Hypothalamus (tissue), 51 donors: ENCODE measurements around the gene CAMSAP3.

ENCODE experiments used
- DNase-seq, 51 donors: peaks; one replicate each; lab custom pipeline; 2025; lab: John Stamatoyannopoulos, UW

The CAMSAP3 gene, protein sequence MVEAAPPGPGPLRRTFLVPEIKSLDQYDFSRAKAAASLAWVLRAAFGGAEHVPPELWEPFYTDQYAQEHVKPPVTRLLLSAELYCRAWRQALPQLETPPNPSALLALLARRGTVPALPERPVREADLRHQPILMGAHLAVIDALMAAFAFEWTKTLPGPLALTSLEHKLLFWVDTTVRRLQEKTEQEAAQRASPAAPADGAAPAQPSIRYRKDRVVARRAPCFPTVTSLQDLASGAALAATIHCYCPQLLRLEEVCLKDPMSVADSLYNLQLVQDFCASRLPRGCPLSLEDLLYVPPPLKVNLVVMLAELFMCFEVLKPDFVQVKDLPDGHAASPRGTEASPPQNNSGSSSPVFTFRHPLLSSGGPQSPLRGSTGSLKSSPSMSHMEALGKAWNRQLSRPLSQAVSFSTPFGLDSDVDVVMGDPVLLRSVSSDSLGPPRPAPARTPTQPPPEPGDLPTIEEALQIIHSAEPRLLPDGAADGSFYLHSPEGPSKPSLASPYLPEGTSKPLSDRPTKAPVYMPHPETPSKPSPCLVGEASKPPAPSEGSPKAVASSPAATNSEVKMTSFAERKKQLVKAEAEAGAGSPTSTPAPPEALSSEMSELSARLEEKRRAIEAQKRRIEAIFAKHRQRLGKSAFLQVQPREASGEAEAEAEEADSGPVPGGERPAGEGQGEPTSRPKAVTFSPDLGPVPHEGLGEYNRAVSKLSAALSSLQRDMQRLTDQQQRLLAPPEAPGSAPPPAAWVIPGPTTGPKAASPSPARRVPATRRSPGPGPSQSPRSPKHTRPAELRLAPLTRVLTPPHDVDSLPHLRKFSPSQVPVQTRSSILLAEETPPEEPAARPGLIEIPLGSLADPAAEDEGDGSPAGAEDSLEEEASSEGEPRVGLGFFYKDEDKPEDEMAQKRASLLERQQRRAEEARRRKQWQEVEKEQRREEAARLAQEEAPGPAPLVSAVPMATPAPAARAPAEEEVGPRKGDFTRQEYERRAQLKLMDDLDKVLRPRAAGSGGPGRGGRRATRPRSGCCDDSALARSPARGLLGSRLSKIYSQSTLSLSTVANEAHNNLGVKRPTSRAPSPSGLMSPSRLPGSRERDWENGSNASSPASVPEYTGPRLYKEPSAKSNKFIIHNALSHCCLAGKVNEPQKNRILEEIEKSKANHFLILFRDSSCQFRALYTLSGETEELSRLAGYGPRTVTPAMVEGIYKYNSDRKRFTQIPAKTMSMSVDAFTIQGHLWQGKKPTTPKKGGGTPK

DNA sequence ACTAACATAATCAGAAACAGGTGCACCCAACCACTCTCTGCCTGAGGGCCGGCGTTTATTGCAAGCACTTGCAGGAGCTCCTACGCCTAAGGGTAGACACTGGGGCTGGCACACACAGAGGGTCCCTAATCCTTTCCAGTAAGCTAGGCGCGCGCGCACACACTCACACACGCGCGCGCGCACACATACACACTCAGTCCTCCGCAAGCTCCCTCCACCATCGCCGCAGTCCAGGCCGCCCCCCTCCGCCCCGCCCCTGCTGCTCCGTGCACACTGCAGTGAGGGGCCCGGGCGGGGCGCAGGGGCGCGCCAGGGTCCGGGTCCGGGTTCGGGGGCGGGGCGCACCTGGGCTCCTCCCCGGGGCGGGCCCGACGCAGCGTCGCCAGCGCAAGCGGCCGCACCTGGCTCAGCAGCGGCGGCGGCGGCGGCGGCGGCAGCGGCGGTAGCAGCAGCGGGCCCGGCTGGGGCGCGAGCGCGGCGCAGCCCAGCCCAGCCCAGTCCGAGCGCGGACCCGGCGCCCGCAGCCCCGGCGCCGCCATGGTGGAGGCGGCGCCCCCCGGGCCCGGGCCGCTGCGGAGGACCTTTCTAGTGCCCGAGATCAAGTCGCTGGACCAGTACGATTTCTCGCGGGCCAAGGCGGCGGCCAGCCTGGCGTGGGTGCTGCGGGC lies at the start of gene CAMSAP3:
TSS of gene CAMSAP3 (plus strand) at position 398 of the 668 bp plus-strand sequence. CDS start at position 538, 140 bp downstream.
- peak in 16 of 51 donors; percentile 7 to 41 (median 17) for DNase-seq

DNA sequence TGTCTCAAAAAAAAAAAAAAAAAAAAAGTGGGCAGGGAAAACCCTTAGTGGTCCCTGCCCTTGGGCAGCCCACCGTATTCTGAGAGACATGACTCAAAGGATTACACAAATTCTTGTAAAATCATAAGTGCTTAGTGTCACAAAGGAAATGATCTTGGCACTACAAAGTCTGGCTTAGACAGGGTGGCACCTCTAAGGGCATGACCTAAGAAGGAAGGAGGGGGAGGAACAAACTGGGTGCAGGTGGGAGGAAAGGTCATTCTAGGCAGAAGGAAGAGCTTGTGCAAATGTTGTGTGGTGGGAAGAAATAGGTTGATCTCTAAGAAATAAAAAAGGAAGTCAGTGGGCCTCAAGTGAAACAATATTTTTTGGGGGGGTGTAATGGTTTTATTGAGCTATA lies 49.8 kb upstream of the CAMSAP3 start:
- no peak for DNase-seq

DNA sequence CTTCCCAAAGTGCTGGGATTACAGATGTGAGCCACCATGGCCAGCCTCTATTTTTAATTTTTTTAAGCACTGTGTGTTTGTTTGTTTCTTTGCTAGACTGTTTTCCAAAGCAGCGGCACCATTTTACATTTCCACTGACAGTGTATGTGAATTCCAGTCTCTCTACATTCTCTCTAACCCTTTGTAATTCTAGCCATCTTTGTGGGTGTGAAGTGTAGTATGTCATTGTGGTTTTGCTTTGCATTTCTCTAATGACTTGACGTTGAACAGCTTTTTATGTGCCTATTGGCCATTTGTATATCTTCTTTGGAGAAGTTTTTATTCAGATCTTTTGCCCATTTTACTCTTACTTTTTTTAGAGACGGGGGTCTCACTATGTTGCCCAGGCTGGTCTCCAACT lies 48.5 kb upstream of the CAMSAP3 start:
- no peak for DNase-seq

DNA sequence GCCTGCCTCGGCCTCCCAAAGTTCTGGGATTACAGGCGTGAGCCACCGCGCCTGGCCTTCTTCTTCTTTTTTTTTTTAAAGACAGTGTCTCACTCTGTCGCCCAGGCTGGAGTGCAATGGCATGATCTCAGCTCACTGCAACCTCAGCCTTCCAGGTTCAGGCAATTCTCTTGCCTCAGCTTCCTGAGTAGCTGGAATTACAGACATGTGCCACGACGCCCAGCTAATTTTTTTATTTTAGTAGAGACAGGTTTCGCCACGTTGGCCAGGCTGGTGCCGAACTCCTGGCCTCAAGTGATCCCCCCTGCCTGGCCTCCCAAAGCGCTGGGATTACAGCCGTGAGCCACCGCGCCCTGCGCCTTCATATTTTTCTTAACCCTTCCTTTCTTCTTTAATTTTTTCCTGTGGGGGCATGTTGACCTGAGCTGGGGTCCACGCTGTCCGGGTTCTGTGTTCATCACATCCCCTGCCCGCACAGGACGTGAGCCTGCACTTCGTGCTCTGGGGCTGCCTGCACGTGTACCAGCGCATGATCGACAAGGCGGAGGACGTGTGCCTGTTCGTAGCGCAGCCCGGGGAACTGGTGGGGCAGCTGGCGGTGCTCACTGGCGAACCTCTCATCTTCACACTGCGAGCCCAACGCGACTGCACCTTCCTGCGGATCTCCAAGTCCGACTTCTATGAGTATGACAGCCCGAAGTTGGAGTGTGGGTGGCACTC lies 46.1 kb upstream of the CAMSAP3 start:
- no peak for DNase-seq

DNA sequence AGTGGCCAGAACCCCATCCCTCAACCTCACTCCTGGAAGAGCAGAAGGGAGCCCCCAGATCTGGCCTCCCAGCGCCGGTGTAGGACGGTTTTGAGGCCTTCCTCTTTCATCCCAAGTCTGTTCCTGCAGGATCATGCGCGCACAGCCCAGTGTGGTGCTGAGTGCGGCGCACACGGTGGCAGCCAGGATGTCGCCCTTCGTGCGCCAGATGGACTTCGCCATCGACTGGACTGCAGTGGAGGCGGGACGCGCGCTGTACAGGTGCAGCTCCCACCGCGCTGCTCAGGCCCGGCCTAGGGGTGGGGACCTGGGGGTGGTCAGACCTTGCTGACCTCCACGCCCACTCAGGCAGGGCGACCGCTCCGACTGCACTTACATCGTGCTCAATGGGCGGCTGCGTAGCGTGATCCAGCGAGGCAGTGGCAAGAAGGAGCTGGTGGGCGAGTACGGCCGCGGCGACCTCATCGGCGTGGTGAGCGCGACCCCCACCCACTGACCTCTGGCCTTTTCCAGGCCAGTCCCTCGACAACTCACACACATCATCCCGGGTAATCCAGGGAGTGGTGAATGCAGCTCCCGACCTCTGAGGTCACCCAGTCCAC lies 45.4 kb upstream of the CAMSAP3 start:
- no peak for DNase-seq

DNA sequence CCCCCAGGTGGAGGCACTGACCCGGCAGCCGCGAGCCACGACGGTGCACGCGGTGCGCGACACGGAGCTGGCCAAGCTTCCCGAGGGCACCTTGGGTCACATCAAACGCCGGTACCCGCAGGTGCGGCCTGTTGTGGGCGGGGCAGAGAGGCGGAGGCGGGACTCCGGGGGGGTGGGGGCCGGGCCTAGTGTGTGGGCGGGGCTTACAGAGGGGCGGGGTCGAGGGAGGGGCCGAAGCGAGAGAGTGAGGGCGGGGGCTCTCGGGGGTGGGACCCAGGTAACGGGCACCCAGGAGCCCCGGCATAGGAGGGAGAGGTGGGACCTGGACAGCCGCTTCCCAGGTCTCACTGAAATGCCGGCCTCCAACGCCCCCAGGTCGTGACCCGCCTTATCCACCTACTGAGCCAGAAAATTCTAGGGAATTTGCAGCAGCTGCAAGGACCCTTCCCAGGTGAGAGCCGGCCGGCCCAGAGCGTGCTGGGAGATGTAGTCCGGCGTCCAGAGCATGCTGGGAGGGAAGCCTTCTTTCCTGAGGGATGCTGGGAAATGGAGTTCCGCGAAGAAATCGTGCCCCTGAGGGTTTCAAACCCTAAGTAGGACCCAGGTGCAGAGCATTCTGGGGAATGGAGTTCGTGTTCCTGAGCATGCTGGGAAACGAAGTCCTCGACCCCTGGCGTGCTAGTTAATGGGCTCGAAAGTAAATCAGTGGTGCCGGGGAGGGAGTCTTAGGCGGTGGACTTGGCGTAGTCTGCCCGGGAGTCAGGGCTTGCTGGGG lies 44.5 kb upstream of the CAMSAP3 start:
- DNase-seq, result peak in 44 of 51 donors; percentile 4 to 83 (median 50)

DNA sequence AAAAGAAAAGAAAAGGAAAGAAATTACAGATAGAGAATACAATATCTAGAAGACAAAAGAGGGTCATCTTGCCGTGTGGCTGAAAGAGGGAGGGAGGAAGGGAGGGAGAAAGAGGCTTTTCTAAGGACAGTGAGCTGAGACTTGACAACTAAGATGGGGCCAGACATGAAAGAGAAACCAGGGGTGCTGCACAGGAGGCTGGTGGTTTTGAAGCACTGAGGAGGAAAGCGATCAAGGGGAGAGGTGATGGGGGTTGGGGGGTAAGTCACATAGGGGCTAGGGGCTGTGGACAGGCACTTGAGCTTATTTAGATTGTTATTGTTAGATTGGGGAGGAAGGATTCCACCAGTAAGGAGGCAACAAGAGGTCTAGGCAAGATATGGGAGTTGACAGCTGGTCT lies 42.9 kb upstream of the CAMSAP3 start:
- DNase-seq, result no peak

DNA sequence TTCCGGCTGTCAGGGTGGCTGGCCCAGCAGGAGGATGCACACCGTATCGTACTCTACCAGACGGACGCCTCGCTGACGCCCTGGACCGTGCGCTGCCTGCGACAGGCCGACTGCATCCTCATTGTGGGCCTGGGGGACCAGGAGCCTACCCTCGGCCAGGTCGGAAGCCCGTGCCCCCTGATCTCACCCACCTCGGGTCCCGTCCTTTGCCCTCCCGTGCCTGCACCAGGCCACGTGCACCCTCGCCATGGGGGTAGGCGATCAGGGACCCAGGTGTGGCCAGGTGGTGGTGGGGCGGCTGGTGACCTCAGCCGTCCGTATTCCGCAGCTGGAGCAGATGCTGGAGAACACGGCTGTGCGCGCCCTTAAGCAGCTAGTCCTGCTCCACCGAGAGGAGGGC lies 41.1 kb upstream of the CAMSAP3 start:
- DNase-seq, result no peak

DNA sequence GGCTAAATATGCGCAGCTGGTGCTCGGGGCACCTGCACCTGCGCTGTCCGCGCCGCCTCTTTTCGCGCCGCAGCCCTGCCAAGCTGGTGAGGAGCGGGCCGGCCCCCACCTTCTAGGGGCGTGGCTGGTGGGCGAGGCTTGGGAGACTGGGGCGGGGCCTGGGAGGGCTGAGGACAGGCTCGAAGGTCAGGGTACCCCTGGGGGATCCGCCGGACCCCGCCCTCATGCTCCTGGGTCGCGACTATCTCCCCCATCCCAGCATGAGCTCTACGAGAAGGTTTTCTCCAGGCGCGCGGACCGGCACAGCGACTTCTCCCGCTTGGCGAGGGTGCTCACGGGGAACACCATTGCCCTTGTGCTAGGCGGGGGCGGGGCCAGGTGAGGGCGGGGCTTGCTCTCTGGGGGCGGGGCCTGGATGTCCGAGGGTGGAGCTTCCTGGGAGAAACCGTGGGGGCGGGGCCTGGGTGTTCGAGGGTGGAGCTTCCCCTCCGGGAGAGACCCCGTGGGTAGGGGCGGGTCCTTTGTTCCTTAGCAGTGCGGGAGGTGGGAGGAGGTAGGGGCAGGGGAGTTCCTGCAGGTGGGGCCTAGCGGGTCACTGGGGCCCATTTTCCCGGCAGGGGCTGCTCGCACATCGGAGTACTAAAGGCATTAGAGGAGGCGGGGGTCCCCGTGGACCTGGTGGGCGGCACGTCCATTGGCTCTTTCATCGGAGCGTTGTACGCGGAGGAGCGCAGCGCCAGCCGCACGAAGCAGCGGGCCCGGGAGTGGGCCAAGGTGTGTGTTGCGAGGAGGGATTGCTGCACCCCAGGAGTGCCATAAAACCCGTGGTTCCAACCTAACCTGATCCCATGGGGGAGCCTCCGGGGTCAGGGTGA lies 40.4 kb upstream of the CAMSAP3 start:
- DNase-seq, result peak in 1 of 51 donors; percentile 8

DNA sequence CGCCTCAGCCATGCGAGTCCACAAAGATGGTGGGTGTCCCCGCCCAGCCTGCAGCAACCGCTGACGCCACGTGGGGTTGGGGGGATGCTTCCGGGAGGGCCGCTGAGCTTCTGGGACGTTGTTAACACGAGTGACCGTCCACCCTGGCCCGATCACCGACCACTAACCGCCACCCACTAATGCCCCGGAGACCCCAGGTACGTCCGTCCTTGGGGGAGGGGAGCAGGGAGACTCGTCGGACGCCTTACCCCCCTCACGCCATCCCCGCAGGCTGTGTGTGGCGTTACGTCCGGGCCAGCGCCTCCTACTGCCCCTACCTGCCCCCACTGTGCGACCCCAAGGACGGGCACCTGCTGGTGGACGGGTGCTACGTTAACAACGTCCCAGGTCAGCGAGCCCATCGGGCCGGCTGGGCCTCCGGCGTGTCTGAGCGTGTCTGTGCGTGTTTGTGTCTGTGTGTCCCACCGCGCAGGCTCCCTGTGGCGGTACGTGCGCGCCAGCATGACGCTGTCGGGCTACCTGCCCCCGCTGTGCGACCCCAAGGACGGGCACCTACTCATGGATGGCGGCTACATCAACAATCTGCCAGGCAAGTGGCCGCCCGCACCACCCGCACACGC lies 38.9 kb upstream of the CAMSAP3 start:
- DNase-seq, result no peak

DNA sequence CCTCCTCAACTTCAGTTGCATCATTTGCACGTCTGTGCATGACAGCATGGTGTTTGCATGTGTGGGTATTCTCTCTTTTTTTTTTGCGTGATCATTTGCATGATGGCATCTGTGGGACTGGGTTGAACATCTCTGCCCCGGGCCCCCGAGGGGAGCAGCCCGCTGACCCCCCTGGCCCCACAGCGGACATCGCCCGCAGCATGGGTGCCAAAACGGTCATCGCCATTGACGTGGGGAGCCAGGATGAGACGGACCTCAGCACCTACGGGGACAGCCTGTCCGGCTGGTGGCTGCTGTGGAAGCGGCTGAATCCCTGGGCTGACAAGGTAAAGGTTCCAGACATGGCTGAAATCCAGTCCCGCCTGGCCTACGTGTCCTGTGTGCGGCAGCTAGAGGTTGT lies 37.0 kb upstream of the CAMSAP3 start:
- no peak for DNase-seq

DNA sequence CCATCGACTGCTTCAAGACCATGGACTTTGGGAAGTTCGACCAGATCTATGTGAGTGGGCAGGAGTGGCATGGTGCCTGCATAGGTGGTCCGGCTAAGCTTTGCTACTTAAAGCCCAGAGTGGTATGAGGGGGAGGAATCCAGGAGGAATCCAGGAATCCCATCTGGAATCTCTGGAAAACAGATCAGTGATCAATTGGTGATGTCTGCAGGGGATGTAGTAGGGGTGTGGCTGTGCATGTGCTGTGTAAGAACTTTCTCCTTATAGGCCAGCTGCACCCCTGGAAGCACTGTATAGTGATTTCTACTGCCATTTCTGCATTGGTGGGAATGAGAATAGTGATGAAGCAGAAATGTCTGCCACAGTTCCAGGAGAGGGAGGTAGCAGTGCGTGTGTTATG lies 36.6 kb upstream of the CAMSAP3 start:
- no peak for DNase-seq

DNA sequence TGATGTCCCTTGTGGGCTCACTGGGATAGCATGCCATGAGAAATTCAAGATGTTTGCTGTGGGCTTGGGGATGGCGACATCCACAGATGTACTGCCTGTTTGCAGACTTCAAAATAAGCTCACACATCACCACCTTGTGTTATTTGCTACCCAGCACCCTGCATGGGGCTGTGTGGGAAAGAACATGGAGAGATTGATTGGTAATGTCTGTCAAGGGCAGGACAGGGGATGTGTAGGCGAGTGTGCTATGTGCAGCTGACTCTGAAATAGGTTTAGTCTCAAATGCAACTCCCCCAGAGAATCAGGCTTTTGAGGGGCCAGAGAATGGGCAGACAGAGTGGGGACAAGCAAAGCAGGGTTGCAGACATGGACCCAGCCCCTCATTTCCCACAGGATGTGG lies 35.4 kb upstream of the CAMSAP3 start:
- DNase-seq, result no peak

DNA sequence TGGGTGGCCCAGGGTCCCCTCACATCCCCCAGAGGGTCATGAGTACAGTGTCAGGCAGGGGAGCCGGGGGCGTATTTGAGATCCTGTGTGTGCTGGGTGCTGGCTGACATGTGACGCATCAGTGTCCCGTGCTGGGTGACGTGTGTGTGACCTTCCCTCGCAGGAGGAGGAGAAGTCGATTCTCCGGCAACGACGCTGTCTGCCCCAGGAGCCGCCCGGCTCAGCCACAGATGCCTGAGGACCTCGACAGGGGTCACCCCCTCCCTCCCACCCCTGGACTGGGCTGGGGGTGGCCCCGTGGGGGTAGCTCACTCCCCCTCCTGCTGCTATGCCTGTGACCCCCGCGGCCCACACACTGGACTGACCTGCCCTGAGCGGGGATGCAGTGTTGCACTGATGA lies 34.3 kb upstream of the CAMSAP3 start:
- DNase-seq, result no peak

DNA sequence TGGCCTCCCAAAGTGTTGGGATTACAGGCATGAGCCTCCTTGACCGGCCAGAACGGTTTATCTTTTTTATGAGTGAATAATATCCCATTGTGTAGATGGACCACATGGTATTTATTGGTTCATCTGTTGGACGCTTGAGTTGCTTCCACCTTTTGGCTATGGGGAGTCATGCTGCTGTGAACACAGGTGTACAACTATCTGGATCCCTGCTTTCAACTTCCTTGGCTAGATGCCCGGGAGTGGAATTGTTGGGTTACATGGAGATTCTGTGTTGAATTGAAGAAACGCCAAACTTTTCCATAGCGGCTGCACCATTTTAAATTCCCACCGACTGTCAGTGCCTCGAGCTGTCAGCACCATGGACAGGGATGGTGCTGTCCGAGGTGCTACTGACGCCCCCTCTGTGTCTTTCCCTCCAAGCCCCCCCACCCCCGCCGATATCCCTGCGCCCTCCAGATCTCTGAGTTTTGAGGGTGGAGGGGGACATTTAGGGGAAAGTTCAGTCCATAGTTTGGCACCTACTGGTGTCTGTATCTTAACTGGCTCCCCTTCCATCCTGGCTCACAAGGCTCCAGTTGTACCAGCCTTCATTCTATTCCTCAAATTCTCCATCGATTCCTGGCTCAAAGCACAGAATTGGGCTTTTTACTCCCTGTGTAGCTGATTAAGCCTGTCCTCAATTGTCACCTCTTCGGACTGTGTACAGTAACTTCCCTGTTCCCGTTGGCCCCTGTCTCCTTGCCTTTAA lies 32.8 kb upstream of the CAMSAP3 start:
- DNase-seq, result no peak

DNA sequence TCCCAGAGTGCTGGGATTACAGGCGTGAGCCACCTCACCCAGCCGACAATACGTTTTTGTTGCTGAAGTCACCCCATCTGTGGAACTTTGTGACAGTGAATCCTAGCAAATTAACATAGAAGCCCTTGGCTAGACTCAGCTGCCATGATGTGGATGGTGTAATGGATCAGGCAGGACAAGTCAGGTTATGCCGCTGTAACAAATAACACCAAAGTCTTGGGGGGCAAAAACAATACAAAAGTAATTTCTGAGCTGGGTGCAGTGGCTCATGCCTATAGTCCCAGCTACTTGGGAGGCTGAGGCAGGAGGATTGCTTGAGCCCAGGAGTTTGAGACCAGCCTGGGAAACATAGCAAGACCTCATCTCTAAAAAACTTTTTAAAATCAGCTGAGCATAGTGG lies 30.8 kb upstream of the CAMSAP3 start:
- DNase-seq, result no peak
